ENCODE data around the gene SLC4A3.

SLC4A3 gene

GRCh38 chr2:219627103-219628100, at the start of gene SLC4A3 (continued):
- TF ChIP-seq ZNF488 (tag by site-specific recombination; IDR thresholded peaks at IDR 0.05) (no peak), PRDM2 (tag by site-specific recombination; IDR thresholded peaks at IDR 0.05; ENCODE audit: borderline replicate concordance) (no peak), ZNF18 (tag by site-specific recombination; IDR thresholded peaks at IDR 0.05) (no peak), GLI2 (tag by site-specific recombination; IDR thresholded peaks at IDR 0.05; ENCODE audit: borderline replicate concordance, low read depth) (no peak), ZNF155 (tag by site-specific recombination; IDR thresholded peaks at IDR 0.05) (no peak), ZBTB20 (tag by site-specific recombination; IDR thresholded peaks at IDR 0.05) (peak; percentile 16; the same call in 1 of the 2 replicates), BCL6B (tag by site-specific recombination; IDR thresholded peaks at IDR 0.05) (no peak), ZNF23 (tag by site-specific recombination; IDR thresholded peaks at IDR 0.05; ENCODE audit: borderline replicate concordance) (no peak), YY1 (tag by site-specific recombination; IDR thresholded peaks at IDR 0.05) (no peak), WT1 (tag by site-specific recombination; IDR thresholded peaks at IDR 0.05) (no peak), ZNF280D (tag by site-specific recombination; IDR thresholded peaks at IDR 0.05) (no peak), PRDM6 (tag by site-specific recombination; IDR thresholded peaks at IDR 0.05) (no peak), ZNF791 (tag by site-specific recombination; IDR thresholded peaks at IDR 0.05) (no peak), ZNF629 (tag by site-specific recombination; IDR thresholded peaks at IDR 0.05) (no peak), FEZF1 (tag by site-specific recombination; IDR thresholded peaks at IDR 0.05) (no peak), ZNF362 (tag by site-specific recombination; IDR thresholded peaks at IDR 0.05) (no peak), ZNF514 (tag by site-specific recombination; IDR thresholded peaks at IDR 0.05) (no peak), ZNF501 (tag by site-specific recombination; IDR thresholded peaks at IDR 0.05) (no peak), PATZ1 (tag by site-specific recombination; IDR thresholded peaks at IDR 0.05) (peak; percentile 63)

Measured in HEK293 (cell line).